ENCODE data around the gene C16orf82.

DNA sequence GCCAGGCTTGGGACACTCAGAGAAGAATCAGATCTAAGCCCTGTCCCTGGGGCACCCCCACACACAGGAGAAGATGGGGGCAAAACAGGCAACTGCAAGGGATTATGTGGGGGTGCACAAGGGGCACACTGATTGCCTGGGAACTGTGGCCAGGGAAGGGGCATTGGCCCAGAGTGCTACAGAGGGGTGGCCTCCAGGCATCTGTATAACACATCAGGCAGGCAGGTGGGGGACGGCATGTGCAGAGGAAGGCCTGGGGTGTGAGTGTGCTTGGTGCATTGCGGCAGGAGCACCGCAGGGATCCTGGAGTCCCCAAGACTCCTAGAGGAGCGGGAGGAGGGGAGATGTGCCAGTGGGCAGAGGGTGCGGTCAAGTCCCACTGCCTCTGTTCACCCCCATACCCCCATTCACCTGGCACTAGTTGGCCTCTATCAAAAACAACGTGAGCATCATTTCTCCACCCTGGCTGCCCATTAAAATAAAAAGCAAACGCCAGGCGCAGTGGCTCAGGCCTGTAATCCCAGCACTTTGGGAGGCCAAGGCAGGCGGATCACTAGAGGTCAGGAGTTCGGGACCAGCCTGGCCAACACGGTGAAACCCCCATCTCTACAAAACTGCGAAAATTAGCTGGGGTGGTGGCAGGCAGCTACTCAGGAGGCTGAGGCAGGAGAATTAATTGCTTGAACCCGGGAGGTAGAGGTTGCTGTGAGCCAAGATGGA, 41.5 kb downstream of the C16orf82 start:
- TF ChIP-seq POLR2A (IDR thresholded peaks at IDR 0.05; ENCODE audit: low read length) = no peak
- no peak for TF ChIP-seq GATA1 (IDR thresholded peaks at IDR 0.05; ENCODE audit: low read depth, low read length)
